Esophagus squamous epithelium (tissue), 5 donors: ENCODE measurements around the gene IL20RB. TPM values are rescaled to one million over a fixed set of nuclear protein-coding genes. Genes with fewer than 3 reads are reported as not detected.

Experiments used
- DNase-seq: peaks from one replicate; lab custom pipeline; 2025; lab: John Stamatoyannopoulos, UW
- H3K27ac ChIP-seq, 4 donors: fragments of 200-600 bp; sonication (generic); one replicate each; pipeline ENCODE4 v1.5.1; 2016 to 2019; ENCODE audit warnings: mild to moderate bottlenecking in 1 of 4
- H3K27me3 ChIP-seq, 4 donors: fragments of 200-600 bp; sonication (generic); 1 replicate in 3 of 4; 2 replicates in 1 of 4; pipeline versions ENCODE4 v1.5.1 to v1.6.0; 2017 to 2021; ENCODE audit warnings: antibody characterized with exemption in 1 of 4
- H3K36me3 ChIP-seq, 3 donors: fragments of 200-600 bp; sonication (generic); one replicate each; pipeline ENCODE4 v1.5.1; 2016 to 2019
- H3K4me1 ChIP-seq, 3 donors: fragments of 200-600 bp; sonication (generic); one replicate each; pipeline ENCODE4 v1.5.1; 2017 to 2019
- H3K4me3 ChIP-seq, 4 donors: fragments of 200-600 bp; sonication (generic); 1 replicate in 3 of 4; 2 replicates in 1 of 4; pipeline ENCODE4 v1.5.1; 2016 to 2019; ENCODE audit warnings: mild to moderate bottlenecking in 2 of 4, moderate library complexity in 1 of 4
- H3K9me3 ChIP-seq, 3 donors: fragments of 200-600 bp; sonication (generic); one replicate each; pipeline ENCODE4 v1.5.1; 2016 to 2019
- POLR2A ChIP-seq, 4 donors: fragments of 450-650 bp; IDR thresholded peaks; one replicate each; pipeline ENCODE4 v1.6.1; 2017; ENCODE audit warnings: antibody characterized with exemption in 4 of 4, mild to moderate bottlenecking in 4 of 4, moderate library complexity in 3 of 4
- WGBS, 2 donors: methylation state at CpG; one replicate each; pipeline ENCODE4 v1.1.5; 2018; 5-methylcytosine and 5-hydroxymethylcytosine counted together
- intact Hi-C: fragments of 100-400 bp; cut with DNase I; formaldehyde crosslinking; loops from one replicate; pipeline ENCODE4 v1.15.0; 2022
- total RNA-seq, 4 donors: library from RNA; depleted of rRNA; stranded (reverse); fragments of >200 nt; gene quantifications; one replicate each; pipeline ENCODE4 v1.1.0, GENCODE V29; 2016
- TF ChIP-seq, protein P1 (sequence below), 6 experiments: fragments of 450-650 bp in 4 of 6; fragments of 200-600 bp in 2 of 6; sonication (generic) in 2 of 6; IDR thresholded peaks; one replicate each; pipeline ENCODE4 v1.5.1; 2016 to 2019; ENCODE audit warnings: antibody characterized with exemption in 6 of 6, mild to moderate bottlenecking in 4 of 6, moderate library complexity in 4 of 6
- donor health status: DM: yes; HTN: yes; CAD: no.

IL20RB gene
- total RNA-seq, 4 donors from 2014 or later, result 95.1 to 112 (median 105) TPM

DNA sequence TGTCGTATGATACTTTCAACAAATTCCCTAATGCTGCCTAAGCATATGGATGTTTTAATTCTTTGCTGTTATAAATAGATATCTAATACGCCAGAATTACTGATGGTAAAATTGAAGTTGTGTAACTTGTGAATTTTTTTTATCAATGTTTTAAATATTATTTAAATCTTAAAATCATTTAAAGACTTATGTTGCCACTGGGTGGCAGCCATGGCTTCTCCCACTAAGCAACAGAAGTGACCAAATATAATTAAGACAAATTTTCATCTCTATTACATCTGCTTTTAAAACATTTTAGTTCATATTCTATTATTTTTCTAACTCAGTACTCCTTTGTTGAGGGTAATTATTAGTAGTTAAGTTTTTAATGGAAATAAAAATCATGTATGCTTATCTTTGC is 8.1 kb upstream of the IL20RB start:
- intact Hi-C loops, result no loop called here
- Histone ChIP-seq H3K36me3 (peaks cover 0 to 25% (median 0%) of the 10 kb centered on the region in 3 donors), H3K27ac (peak overlapping the region in 1 of 4 donors; percentile 28), H3K4me3 (no peak overlapping the region), H3K9me3 (no peaks in the 10 kb centered on the region), H3K4me1 (peaks cover 4 to 83% (median 7%) of the 10 kb centered on the region in 3 donors), H3K27me3 (no peaks in the 10 kb centered on the region)
- TF ChIP-seq, protein P1, sequence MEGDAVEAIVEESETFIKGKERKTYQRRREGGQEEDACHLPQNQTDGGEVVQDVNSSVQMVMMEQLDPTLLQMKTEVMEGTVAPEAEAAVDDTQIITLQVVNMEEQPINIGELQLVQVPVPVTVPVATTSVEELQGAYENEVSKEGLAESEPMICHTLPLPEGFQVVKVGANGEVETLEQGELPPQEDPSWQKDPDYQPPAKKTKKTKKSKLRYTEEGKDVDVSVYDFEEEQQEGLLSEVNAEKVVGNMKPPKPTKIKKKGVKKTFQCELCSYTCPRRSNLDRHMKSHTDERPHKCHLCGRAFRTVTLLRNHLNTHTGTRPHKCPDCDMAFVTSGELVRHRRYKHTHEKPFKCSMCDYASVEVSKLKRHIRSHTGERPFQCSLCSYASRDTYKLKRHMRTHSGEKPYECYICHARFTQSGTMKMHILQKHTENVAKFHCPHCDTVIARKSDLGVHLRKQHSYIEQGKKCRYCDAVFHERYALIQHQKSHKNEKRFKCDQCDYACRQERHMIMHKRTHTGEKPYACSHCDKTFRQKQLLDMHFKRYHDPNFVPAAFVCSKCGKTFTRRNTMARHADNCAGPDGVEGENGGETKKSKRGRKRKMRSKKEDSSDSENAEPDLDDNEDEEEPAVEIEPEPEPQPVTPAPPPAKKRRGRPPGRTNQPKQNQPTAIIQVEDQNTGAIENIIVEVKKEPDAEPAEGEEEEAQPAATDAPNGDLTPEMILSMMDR (IDR thresholded peaks at IDR 0.05), result peak in 2 of 6 experiments; percentile 26 to 35
- no peak for TF ChIP-seq POLR2A (IDR thresholded peaks at IDR 0.05)
- 84 to 89% methylated on average over 2 of the region's 2 CpGs for WGBS, 2 donors
- DNase-seq, result no peak

DNA sequence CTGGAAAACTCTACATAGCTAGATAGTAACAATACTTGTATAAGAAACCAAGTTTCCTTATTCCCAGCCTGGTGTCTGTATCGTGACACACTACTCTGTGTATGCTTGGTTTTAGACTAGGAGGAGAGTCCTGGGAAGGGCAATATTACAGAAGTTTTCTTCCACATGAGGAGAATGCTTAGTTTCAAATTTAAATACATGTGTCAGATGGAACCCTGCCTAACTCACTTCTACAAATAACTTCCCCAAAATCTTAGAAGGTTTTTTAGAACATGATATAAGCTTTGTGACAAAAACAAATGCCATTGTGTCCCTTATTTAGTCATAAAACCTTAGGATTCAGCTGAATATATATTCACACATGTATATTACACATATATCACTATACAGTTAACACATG is 7.2 kb upstream of the IL20RB start:
- Histone ChIP-seq H3K36me3 (peaks cover 0 to 21% (median 0%) of the 10 kb centered on the region in 3 donors), H3K4me3 (no peak overlapping the region), H3K9me3 (no peaks in the 10 kb centered on the region), H3K27me3 (no peaks in the 10 kb centered on the region), H3K4me1 (peaks cover 6 to 92% (median 13%) of the 10 kb centered on the region in 3 donors), H3K27ac (peak overlapping the region in 1 of 4 donors; percentile 64)
- intact Hi-C loops, result no loop called here
- TF ChIP-seq, protein P1 (IDR thresholded peaks at IDR 0.05), result no peak
- TF ChIP-seq POLR2A (IDR thresholded peaks at IDR 0.05), result no peak
- WGBS, 2 donors, result 76 to 94% methylated on average over 1 of the region's 1 CpG
- DNase-seq, result no peak

DNA sequence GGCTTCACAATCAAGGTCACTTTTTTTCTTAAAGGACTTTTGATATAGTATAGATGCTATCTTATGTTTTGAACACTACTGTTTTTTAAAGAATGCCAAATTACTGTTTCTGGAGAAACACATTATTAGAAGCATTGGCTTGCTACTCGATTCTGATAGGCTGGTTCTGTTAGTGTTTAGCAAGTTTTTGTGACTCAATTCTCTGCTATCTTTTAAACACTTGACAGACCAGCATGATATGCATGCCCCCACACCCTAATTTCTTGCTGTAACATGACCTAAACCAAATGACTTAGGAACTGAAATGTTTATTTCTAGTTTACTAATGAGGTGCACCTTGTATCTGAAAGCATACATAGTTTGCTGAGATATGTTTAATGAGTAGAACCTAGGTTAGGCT is 5.5 kb upstream of the IL20RB start:
- no peaks in the 10 kb centered on the region for H3K27me3 ChIP-seq
- 22 to 42% methylated on average over 1 of the region's 1 CpG for WGBS, 2 donors
- no peaks in the 10 kb centered on the region for H3K9me3 ChIP-seq
- peak overlapping the region; percentile 2 to 64 (median 50) for H3K27ac ChIP-seq
- intact Hi-C loops, result no loop called here
- no peak for DNase-seq
- H3K36me3 ChIP-seq, result peaks cover 0 to 8% (median 0%) of the 10 kb centered on the region in 3 donors
- TF ChIP-seq POLR2A (IDR thresholded peaks at IDR 0.05), result no peak
- TF ChIP-seq, protein P1 (IDR thresholded peaks at IDR 0.05), result no peak
- H3K4me3 ChIP-seq, result no peak overlapping the region
- H3K4me1 ChIP-seq, result peaks cover 6 to 95% (median 16%) of the 10 kb centered on the region in 3 donors

DNA sequence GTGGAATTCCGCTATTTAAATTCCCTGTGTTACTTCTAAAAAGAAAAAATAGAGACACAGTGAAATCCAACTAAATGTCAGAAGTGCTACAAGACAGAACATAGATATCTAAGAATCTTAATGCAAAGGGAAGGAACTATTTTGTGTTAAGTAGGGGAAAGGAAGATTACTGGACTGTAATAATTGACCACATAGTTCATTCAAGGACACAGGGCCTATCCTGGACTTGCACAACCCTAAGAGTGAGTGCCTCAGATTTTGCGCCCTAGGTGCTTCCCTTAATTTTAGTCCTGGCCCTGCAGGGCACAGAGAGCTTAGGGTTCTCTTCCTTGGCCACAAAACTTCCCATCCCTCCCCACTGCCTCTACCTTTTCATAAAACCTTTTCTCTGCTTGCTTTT is 3.5 kb upstream of the IL20RB start:
- Histone ChIP-seq H3K36me3 (no peaks in the 10 kb centered on the region), H3K27me3 (no peaks in the 10 kb centered on the region), H3K27ac (peak overlapping the region in 3 of 4 donors; percentile 85 to 96 (median 90)), H3K4me1 (peaks cover 6 to 86% (median 16%) of the 10 kb centered on the region in 3 donors), H3K4me3 (no peak overlapping the region), H3K9me3 (no peaks in the 10 kb centered on the region)
- no peak for DNase-seq
- 78 to 88% methylated on average over 2 of the region's 2 CpGs for WGBS, 2 donors
- intact Hi-C loops, result no loop called here
- TF ChIP-seq, protein P1 (IDR thresholded peaks at IDR 0.05), result no peak
- no peak for TF ChIP-seq POLR2A (IDR thresholded peaks at IDR 0.05)

DNA sequence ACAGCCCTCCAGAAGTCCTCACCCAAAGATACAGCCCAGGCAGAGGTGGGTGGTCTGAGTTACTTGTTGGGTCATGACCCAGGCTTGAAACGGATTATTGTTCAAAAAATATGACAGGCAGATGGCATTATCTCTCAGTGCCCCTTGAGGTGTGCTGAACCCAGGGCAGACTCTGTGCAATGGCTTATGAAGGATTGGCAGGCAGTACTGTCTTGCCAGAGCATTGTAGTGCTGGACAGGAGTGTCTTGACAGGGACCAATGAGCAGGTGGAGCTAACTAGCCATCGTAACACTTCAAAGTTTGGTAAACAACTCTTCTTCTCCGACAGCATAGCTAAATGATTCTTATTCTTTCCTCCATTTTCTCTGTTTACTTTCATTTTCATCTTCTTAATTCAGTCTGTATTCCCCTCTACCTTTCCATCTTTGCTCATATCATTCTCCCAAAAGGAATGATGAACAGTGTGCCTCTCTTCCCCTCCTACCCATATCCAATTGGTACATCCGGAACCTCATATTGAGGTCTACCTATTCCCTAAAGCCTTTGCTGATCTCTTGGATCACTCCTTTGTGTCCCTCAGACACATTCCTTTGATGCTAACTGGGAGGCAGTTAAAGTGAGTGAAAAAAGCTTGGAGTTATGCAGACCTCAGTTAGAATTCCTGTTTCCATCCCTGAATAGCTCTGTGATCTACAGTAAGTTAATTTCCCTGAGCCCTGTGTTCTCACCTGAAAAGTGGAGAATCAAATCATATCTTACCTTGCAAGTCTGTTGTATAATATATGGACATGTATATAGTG is 2.6 kb upstream of the IL20RB start:
- Histone ChIP-seq H3K36me3 (no peaks in the 10 kb centered on the region), H3K9me3 (no peaks in the 10 kb centered on the region), H3K4me3 (no peak overlapping the region), H3K27me3 (no peaks in the 10 kb centered on the region), H3K27ac (peak overlapping the region; percentile 40 to 96 (median 88)), H3K4me1 (peaks cover 6 to 88% (median 18%) of the 10 kb centered on the region in 3 donors)
- 63 to 73% methylated on average over 4 of the region's 4 CpGs for WGBS, 2 donors
- DNase-seq, result no peak
- TF ChIP-seq, protein P1 (IDR thresholded peaks at IDR 0.05), result no peak
- TF ChIP-seq POLR2A (IDR thresholded peaks at IDR 0.05), result no peak
- intact Hi-C loops, result no loop called here
